Activated CD8-positive, alpha-beta memory T cell treated with anti-CD3 and anti-CD28 coated beads for 24 hours (primary cell): Measurements from ENCODE around the gene EPSTI1.

Source experiments
- DNase-seq: peaks from one replicate; pipeline ENCODE4 v3.0.0-alpha.2; 2020

Gene EPSTI1

DNA sequence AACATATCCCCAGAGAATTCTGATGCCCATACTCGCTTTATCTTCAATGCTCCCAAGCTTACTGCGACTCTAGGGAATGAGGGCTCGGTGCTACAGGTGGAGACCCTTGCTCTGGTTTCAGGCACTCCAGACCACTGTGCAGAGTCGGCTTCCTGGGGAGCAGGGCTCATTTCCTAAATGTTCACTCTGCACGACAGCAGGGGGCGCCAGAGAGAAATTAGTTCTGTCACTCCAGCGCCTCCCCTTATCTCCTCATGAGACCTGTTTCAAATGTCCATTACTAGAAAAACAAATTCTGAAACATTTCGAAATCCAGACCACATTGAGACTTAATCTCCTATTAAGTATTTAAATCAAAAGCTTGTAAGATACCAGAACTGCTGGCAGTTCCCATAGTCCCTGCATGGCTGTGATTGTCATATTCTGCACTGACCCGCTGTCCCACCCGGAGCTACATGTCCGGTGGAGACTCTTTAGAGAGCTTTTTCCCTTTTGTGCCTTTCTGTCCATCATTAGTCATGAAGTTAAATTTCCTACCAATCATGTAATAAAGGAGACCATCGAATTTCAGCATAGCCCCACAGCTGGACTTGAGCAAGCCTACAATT lies 22.4 kb downstream of the EPSTI1 start:
- DNase-seq = peak; percentile 92

DNA sequence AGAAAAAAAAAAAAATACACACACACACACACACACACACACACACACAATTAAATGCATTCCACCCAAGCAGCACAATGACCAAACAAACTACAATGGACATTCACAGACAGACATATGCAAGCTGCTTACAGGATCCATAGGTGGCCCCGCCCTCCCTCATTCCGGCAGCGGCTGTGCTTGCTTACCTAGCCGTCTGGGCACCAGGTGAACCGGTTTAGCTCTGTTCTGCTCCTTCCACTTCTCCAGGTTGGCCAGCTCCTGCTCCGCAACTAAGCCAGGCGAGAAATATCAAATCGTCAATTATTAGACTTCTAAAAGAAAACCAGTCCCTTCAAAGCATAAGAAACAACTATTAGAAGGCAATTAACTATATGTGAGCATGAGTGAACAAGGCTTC lies 23.1 kb downstream of the EPSTI1 start:
- DNase-seq = no peak

DNA sequence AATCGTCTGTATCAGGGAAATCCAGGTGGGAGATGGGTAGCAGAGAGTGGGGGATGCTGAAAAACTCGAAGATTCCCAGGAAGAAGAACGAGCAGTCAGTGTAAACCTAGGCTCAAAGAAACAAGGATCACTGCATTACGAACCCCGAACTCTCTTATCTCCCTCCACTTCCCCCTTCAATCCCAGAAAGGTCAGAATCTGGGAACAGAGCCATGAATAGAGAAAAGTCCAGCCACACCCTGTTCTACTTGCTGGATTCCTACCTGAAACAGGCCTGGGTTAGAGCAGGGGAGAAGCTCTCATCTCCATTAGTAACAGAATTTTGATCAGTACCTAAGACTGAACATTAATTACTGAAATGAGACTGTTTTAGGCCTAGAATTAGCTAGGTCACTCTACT lies 24.4 kb downstream of the EPSTI1 start:
- DNase-seq = no peak

DNA sequence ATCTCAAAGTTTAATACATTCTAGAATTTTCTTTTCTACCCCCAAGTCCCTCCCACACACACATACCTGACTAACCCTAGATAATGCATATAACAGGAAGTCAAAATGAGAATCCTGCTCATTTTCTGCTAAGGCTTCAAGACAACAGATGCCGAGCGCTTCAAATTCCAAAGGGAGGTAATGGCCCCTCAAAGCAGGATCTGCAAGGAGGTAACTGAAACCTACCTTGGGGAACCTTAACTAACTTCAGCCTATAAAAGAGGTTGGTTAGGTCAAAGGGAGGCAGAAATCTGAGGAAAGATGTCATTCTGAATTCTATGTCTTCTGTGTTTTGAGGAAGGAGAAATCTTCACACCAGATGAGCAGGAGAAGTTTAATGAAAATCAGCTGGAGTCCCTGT lies 26.8 kb downstream of the EPSTI1 start:
- DNase-seq = no peak

DNA sequence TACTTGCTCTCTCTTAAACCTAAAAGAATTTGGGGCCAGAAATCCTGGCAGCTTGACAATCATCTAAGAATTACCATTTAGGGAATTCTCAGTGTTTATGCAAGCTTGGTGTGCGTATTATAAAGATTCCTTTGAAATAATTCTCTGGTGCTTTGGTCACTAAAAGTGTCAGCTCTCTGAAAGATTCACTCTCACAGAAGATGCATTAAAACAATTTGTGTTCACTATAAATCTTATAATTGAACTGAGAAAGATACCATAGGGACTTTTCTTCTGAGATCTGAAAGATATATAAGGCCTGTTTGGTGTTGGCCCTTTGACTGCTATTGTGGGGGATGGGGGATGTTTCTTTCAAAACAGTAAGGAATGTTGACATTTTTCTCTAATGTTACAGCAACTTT lies 27.3 kb downstream of the EPSTI1 start:
- no peak for DNase-seq

DNA sequence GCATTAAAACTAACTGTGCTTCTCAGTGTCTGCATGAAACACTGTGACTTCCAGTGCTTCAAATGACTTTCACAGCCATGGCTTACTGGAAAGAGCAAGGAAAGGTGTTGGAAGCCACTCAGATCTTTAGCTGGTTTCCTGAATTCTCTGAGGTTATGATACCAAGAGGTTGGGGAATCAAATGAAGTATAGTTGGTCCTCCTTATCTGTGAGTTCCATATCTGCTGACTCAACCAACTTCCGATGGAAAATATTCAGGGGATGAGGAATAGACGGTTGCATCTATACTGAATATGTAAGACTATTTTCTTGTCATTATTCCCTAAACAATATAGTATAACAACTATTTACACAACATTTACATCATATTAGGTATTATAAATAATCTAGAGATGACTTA lies 32.4 kb downstream of the EPSTI1 start:
- no peak for DNase-seq

DNA sequence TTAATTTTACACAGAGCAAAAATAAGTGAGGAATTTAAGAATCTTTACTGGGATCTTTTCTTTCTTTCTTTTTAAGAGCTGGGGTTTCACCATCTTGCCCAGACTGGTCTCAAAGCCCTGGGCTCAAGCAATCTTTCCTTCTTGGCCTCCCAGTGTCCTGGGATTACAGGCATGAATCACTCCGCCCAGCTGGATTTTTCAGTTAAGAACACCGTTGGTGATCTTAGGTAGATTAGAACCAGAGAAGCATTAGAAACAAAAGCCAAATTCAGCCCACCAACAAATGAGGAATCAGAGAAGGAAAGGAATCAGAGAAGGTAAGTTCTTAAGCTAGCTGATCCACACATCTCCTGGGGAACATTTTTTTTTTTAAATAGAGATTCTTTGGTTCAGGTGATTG lies 34.2 kb downstream of the EPSTI1 start:
- DNase-seq = no peak

DNA sequence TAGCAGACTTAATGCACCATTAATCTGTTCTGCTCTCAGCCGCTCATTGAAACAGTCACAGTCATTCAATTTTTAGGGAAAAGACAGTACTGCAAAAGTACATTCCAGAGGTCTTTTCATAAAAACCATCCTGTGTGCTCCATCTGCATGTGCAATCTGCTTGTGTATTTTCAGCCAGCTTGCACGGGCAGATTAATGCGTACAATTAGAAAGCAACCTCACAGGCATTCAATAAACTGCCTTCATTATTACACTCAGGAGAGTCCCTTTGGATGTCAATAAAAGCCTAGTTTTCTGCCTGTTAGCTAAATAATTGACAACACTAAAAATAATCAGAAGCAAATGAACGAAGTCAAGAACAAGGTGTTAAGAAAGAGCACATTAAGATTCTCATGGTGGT lies 41.9 kb downstream of the EPSTI1 start:
- no peak for DNase-seq

DNA sequence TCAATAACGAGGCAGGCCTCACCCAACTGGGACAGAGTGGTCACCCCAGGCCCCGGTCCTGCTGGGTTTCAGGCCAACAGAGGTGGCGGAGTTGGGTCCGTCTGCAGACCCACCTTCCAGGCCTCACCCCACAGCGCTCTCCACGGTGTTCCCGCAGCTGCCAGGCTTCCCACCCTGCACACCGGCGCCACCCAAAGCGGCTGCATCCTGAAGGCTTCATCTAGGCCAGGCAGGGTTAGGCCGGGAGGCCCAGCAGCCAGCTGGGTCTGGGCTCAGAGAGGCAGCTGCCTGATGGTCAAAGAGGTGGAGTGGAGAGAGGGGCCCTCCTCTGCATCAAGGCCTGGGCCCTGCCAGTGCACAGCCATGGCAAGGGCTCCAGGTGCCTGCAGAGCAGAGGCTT lies 44.1 kb downstream of the EPSTI1 start:
- no peak for DNase-seq

DNA sequence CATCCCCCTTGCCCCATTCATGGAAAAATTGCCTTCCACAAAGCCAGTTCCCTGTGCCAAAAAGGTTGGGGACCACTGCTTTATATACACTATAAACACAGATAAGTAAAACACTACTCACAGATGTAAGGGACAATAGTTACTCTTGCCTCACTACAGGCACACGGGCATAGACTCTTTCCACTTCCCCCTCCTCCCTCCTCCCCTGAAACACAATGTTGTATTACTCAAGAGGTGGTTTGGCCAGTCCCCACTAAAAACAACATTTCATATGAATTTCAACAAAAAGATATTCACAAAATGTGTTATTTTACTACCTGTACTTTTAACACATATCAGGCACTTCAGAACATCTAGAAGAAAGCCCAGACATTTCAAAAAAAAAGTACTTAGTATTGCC lies 45.1 kb downstream of the EPSTI1 start:
- no peak for DNase-seq

DNA sequence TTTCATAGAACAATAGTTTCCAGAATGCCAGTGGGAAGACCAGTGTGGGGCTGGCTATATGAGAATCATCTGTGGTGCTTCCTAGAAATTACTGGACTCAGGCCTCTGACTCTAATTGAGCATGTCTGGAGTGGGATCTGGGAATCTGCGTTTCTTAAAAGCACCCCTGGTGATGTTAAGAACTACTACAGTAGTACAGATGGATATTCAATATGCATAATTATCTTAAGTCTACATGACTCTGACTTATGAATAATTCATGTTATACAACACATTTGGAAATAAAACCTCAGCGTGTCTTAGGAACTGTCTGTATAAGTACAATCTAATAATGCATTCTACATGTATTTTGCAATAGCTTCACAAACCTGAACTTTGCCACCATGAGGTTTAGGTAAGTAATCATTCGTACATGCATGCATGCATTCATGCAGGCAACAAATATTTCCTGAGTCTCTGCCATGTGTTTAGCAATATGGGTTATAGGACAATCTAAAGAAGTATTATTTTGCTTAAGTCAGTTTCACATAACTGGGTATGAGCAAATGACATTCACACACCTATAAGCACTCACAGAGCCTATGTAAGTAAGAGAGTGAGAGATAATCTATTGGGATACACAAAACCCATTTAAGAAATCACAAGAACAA lies 62.0 kb downstream of the EPSTI1 start:
- DNase-seq = no peak

DNA sequence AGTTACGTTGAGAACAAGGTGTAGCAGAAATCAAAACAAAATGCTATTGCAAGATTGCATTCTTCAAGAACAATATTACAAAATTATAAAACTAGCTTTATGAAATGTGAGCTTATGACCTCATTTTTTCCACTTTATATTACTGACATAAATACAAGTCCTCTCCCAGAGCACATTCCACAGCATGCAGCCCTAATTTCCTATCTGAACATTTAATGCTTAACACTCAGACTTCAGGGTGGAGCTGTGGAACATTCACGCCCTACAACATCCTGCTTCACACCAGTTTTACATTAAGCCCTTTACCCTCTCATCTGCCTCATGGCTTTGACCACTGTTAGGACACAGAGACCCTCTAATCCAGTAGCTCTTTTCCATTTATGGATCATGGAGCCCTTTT lies 65.5 kb downstream of the EPSTI1 start:
- DNase-seq = no peak

DNA sequence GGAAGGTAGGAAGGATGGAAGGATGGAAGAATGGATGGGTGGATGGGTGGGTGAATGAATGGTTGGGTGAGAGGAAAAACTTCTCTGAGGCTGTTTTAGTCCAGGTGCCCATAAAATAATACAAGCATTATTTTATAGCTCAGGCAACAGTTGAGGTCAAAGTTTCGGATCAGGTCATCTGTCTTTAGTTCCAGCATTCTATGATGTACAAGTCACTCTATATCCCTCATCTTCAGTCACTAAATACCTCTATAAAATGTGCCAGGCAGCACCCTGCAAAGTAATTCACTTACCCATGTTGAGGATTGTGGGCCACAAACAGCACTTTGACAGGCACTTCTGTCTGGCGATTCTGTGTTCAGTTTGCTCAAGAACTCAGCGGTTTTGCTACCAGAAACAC lies 66.0 kb downstream of the EPSTI1 start:
- DNase-seq = no peak

DNA sequence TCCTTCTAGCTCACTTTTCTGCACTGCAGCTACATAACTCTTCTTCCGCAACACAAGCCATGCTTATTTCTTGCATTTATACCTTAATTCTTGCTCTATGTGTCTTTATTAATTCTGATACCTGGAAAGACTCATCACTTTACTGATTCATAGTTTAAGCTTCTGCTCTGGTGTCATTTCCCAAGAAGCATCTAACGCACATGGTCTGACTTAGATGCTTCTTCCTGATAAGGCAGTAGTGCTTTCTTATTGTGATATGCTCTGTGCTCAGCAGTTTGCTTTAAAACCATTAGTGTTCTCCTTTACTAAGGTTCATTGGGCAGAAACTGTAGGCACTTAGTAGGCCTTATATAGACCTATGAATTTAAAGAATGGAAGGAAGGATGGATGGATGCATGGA lies 66.4 kb downstream of the EPSTI1 start:
- DNase-seq = no peak

DNA sequence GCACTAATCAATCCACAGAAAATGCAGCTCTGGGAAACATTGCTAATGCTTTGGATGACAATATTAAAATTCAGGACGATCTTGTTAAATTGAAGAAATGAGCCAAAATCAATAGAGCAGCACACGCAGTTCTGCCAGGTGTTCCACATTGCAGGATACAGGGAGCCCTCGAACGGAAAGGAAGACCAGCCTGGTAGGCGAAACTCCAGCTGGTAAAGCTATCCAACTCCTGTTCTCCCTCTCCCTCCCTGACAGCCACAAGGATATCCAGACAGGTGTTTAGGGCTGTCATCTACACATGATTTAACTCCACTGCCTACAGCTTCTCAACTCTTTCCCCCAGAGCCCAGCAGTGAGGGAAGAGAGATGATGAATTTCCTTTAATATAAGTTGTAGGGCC lies 67.7 kb downstream of the EPSTI1 start:
- DNase-seq = no peak

DNA sequence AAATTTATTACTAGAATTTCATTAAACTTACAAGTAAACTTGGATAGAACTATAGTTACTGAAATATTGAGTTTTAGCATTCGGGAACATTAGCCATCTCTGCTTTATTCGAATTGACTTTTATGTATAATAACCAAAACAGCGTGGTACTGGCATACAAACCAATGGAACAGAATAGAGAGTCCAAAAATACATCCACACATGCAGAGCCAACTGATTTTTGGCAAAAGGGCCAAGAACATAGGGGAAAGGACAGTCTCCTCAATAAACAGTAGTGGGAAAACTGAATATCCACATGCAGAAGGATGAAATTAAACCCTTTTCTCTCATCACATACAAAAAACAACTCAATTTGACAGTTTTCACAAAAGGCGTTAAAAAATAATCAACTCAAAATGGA lies 84.3 kb downstream of the EPSTI1 start:
- no peak for DNase-seq

DNA sequence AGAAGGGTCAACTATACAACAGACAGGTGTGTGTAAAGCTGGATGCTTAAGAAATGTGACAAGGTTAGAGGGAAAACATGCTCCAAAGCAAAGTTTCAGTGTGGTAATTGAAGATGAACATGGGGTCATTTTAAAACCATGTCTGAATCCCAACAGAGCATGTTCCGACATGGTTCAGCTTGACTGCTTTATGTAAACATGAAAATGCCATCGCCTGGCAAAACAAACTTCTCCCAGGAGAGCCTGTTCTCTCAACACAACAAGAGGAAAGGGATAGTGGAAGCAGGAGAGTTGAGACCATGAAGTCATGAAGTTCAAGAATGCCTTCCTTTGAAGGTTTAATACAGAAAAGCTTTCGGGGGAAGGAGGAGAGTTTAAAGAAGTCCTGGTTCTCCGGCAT lies 85.8 kb downstream of the EPSTI1 start:
- DNase-seq = no peak

DNA sequence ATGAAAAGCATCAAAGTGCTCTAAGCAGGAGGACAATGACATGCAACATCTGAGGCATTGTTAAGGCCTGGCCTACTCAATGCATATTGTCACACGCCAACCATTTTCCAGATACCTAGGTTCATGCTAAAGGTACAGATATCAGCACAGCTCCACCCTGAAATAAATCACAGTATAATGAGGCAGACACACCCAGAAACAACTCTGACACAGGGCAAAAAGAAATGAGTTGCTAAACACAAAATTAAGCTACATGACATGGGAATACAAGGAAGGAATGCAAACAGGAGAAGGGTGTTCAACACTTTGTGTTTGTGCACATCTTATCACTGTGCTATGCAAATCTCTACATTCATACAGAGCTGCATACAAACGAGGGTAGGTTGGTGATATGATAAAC lies 86.5 kb downstream of the EPSTI1 start:
- no peak for DNase-seq

DNA sequence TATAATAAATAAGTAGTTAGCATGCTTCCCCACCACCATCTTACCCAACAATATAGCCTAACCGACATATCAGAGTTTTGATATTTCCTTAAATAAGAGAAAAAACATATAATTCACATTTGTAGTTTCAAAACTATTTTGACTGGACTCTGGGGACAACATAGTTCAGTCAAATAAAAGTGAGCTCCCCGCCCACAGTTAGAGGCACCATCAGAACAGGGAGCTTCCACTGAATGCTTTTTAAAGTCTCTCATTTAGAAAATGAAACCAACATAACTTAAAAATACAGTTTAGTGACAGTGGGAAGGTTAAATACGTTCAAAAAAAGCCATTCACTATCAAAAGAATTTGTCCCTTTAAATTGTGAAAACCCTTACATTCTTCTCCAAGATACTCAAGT lies 92.8 kb downstream of the EPSTI1 start:
- DNase-seq = no peak

DNA sequence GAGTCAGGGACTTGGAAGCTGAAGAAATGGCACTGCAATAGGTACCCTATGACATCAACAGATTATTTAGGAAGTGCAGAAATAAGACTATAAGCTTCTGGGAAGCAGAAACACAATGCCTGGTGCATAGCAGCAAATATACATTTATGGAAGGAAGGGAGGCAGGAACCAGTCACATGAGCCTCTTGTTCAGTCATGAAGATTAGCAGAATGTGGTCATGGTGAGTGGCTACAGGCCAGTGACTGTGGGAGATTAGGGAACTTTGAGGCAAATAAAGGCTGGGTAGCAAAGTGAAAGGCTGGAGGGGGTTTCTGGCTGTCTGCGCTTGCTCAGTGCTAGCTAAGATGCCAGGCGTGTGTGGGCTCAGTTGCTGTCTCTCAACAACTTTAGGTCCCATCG lies 96.3 kb downstream of the EPSTI1 start:
- no peak for DNase-seq

DNA sequence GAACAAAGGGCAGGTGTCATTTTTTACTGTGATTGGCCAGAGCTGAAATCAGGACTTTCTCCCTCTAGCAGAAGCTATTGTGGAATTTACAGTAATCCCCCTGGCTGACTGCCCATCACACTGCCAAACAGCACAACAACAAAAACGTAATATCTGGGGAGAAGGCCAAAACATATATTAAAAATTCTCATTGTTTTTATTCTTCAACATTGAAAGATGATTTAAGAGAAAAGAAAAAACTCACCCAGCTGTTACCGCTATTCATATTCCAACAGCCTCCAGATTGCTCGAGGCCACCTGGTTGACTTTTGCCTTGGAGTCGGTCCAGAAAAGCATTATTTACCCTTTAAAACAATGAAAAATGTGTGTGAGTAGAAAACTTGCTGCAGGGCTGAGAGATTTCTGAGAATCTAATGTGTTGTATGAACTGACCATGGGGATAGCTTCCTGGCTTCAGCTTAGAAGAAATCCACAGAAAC lies 97.2 kb downstream of the EPSTI1 start:
- DNase-seq = no peak

DNA sequence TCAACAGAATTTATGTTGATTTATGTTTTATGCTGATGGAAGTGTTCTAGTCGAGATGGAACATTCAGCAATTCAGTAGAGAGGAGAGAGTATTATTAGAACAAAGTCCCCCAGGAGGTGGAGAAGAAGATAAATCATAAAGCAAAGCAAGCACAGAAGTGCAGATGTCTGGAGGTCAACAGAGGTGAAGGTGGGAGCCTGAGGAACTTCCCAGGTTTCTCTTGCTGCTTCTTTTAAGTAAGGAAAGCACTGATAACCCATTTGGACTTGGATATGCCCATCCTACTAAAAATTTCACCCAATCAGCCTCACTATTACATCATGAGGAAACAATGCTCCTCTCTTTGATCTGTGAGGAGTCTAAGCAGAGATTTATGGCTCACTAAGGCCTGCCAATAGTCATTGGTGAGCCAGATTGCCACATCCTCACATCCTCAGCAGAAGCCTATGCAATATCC lies 98.8 kb downstream of the EPSTI1 start:
- no peak for DNase-seq

DNA sequence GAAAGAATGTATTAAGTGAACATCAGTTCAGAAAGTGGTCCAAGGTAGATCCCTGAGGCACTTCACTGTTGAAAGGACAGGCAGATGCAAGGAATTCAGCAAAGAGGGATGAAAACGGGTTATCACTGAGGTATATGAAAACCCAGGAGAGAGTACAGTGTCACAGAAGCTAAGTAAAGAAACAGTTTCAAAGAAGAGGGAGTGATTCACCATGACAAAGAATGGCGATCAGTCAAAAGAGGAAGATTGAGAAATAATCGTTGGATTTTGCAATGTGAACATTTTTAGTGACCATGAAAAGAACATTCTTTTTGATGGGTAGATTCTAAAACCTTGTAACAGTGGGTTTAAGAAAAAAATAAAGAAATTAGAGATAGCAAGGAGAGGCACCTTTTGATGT lies 99.3 kb downstream of the EPSTI1 start:
- no peak for DNase-seq

DNA sequence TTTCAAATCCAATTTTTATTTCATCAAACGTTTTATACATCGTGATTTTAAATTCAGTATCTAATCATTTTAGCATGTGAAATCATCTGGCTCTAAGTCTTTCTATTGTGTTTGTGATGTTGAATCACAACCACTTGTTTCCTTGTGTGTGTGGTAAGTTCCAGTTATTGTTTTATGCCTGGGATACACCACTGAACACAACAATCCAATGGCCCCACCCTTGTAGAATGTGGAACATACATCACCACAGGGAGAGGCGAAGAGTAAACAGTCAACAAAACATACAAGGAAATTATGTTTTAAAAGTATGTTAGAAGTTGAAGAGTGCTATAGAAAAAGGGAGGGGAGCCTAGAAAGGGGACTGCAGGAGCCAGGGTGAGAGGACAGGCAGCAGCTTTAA lies 100.5 kb downstream of the EPSTI1 start:
- DNase-seq = no peak

DNA sequence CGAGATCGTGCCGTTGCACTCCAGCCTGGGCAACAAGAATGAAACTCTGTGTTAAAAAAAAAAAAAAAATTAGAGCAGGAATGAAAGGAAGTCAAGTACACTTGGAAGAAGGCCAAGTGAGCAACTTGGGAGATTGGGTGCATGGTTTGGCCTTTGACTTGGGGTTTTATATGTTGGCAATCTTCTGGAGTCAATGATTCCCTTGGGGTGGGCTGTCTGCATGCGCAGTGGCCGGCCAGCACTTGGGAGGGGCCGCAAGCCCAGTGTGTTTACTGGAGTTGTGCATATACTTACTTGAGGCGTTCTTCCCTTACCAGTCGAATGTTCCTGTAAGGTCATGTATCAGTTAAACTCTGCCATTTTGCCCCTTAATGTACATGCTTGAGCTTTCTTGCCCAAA lies 106.7 kb downstream of the EPSTI1 start:
- DNase-seq = no peak
